Breast epithelium (tissue), 4 donors: ENCODE data around the gene TSHZ1. TPM values are rescaled to one million over a fixed set of nuclear protein-coding genes. Genes with fewer than 3 reads are reported as not detected.

Source experiments
- DNase-seq, 2 donors: peaks; one replicate each; pipeline ENCODE4 v3.0.0-alpha.2; 2019; ENCODE audit warnings: low spot score in 2 of 2
- H3K27ac ChIP-seq, 2 donors: fragments of 200-600 bp; sonication (generic) in 1 of 2; one replicate each; pipeline ENCODE4 v1.5.1; 2016 to 2019; ENCODE audit warnings: mild to moderate bottlenecking in 1 of 2
- H3K27me3 ChIP-seq, 2 donors: fragments of 200-600 bp; sonication (generic) in 1 of 2; one replicate each; pipeline versions ENCODE4 v1.5.1 to v1.6.0; 2017 to 2019; ENCODE audit warnings: control low read depth in 1 of 2, mild to moderate bottlenecking in 1 of 2
- H3K36me3 ChIP-seq: fragments of 200-600 bp; one replicate; pipeline ENCODE4 v1.5.1; 2019
- H3K4me1 ChIP-seq, 2 donors: fragments of 200-600 bp; sonication (generic); one replicate each; pipeline ENCODE4 v1.5.1; 2016 to 2019; ENCODE audit warnings: control low read depth in 1 of 2
- H3K4me3 ChIP-seq, 3 donors: fragments of 200-600 bp; sonication (generic); 1 replicate in 2 of 3; 2 replicates in 1 of 3; pipeline ENCODE4 v1.5.1; 2016 to 2019; ENCODE audit warnings: mild to moderate bottlenecking in 3 of 3, moderate library complexity in 2 of 3
- H3K9me3 ChIP-seq, 2 donors: fragments of 200-600 bp; sonication (generic) in 1 of 2; one replicate each; pipeline ENCODE4 v1.5.1; 2016 to 2019; ENCODE audit warnings: control low read depth in 1 of 2
- POLR2A ChIP-seq: fragments of 450-650 bp; IDR thresholded peaks from one replicate; pipeline ENCODE4 v1.6.1; 2016; ENCODE audit warnings: antibody characterized with exemption, mild to moderate bottlenecking, moderate library complexity
- POLR2AphosphoS5 ChIP-seq, 3 donors: sonication (generic); formaldehyde crosslinking; IDR thresholded peaks; one replicate each; pipeline ENCODE4 v1.6.1; 2017; ENCODE audit warnings: antibody characterized with exemption in 3 of 3
- intact Hi-C: fragments of 100-400 bp; cut with DNase I; formaldehyde crosslinking; loops from one replicate; pipeline ENCODE4 v1.15.1; 2023; ENCODE audit warnings: low total_unique reads
- total RNA-seq, 3 donors: library from RNA; depleted of rRNA; stranded (reverse); fragments of >200 nt; gene quantifications; one replicate each; pipeline ENCODE4 v1.1.0, GENCODE V29; 2016
- TF ChIP-seq, protein P1 (sequence below), 3 donors: fragments of 450-650 bp; IDR thresholded peaks; one replicate each; pipeline ENCODE4 v1.5.1; 2016 to 2017; ENCODE audit warnings: antibody characterized with exemption in 3 of 3, mild to moderate bottlenecking in 3 of 3, moderate library complexity in 3 of 3

TSHZ1 gene
- total RNA-seq, 3 donors from 2014 or later = 12.3 to 18.3 (median 16.4) TPM

DNA sequence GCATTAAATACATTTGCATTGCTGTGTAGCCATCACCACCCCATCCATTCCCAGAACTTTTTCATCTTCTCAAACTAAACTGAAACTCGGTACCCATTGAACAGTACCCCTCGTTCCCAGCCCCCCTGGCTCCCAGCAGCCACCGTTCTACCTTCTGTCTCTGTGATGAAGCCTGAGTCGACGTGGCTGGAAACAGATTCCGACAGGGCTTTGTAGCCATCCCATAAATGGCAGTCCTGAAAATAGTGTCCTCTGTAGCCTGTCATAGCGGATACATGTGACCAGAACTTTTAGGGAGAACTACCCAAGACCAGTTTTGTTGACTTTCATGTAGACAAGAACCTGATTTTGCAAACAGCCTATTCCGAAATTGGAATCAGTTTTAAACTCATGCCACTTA is 59.1 kb downstream of the TSHZ1 start:
- Histone ChIP-seq H3K27me3 (no peaks in the 10 kb centered on the region), H3K4me1 (no peaks in the 10 kb centered on the region), H3K9me3 (no peaks in the 10 kb centered on the region), H3K4me3 (no peak overlapping the region), H3K36me3 (no peaks in the 10 kb centered on the region), H3K27ac (no peak overlapping the region)
- intact Hi-C loops = no loop called here
- TF ChIP-seq POLR2A (no peak), POLR2AphosphoS5 (IDR thresholded peaks at IDR 0.05) (no peak)
- TF ChIP-seq, protein P1, sequence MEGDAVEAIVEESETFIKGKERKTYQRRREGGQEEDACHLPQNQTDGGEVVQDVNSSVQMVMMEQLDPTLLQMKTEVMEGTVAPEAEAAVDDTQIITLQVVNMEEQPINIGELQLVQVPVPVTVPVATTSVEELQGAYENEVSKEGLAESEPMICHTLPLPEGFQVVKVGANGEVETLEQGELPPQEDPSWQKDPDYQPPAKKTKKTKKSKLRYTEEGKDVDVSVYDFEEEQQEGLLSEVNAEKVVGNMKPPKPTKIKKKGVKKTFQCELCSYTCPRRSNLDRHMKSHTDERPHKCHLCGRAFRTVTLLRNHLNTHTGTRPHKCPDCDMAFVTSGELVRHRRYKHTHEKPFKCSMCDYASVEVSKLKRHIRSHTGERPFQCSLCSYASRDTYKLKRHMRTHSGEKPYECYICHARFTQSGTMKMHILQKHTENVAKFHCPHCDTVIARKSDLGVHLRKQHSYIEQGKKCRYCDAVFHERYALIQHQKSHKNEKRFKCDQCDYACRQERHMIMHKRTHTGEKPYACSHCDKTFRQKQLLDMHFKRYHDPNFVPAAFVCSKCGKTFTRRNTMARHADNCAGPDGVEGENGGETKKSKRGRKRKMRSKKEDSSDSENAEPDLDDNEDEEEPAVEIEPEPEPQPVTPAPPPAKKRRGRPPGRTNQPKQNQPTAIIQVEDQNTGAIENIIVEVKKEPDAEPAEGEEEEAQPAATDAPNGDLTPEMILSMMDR (IDR thresholded peaks at IDR 0.05) = no peak
- DNase-seq = no peak

DNA sequence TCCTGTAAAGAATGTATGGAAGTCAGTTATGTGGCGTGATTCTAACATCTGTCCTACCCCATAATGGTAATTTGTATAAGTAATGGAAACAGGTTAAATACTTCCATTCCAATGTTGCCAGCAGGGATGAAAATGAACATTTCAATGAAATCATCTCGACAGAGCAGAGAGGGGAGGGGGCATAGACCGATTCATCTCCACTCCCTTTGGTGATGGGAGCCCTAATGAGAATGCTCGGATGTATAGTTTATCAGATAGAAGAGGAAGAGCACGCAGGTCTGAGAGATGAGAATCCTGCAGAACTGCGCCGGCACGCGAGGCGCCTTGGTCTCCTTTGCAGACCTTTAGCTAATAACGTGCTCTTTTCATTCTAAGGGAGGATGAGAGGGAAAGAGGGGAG is 61.4 kb downstream of the TSHZ1 start:
- H3K27me3 ChIP-seq = no peaks in the 10 kb centered on the region
- intact Hi-C loops = no loop called here
- H3K4me1 ChIP-seq = no peaks in the 10 kb centered on the region
- H3K36me3 ChIP-seq = no peaks in the 10 kb centered on the region
- no peak overlapping the region for H3K4me3 ChIP-seq
- H3K27ac ChIP-seq = no peak overlapping the region
- TF ChIP-seq POLR2A = no peak
- TF ChIP-seq, protein P1 (IDR thresholded peaks at IDR 0.05) = no peak
- no peak for TF ChIP-seq POLR2AphosphoS5 (IDR thresholded peaks at IDR 0.05)
- H3K9me3 ChIP-seq = no peaks in the 10 kb centered on the region
- no peak for DNase-seq

DNA sequence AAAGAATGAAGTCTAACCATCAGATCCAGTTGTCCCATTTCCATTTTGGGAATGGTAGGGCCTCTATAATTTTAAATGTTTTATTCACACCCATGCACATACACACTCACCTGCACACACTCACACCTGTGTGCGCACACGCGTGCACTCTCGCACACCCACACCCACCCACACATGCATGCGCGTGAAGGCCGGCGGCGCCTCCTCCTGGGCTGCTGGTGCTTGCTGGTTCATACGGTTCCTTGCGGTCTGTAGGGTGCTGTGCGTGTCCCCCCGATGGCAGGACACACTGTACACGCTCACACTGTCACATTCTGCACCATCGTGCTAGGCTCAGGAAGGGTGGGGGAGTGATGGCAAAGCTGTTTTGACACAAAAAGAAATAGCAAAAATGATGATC is 63.2 kb downstream of the TSHZ1 start:
- no peak for DNase-seq
- no peaks in the 10 kb centered on the region for H3K36me3 ChIP-seq
- no peaks in the 10 kb centered on the region for H3K27me3 ChIP-seq
- TF ChIP-seq, protein P1 (IDR thresholded peaks at IDR 0.05) = no peak
- TF ChIP-seq POLR2AphosphoS5 (IDR thresholded peaks at IDR 0.05) = no peak
- TF ChIP-seq POLR2A = no peak
- H3K4me1 ChIP-seq = no peaks in the 10 kb centered on the region
- H3K27ac ChIP-seq = no peak overlapping the region
- intact Hi-C loops = no loop called here
- no peak overlapping the region for H3K4me3 ChIP-seq
- no peaks in the 10 kb centered on the region for H3K9me3 ChIP-seq

DNA sequence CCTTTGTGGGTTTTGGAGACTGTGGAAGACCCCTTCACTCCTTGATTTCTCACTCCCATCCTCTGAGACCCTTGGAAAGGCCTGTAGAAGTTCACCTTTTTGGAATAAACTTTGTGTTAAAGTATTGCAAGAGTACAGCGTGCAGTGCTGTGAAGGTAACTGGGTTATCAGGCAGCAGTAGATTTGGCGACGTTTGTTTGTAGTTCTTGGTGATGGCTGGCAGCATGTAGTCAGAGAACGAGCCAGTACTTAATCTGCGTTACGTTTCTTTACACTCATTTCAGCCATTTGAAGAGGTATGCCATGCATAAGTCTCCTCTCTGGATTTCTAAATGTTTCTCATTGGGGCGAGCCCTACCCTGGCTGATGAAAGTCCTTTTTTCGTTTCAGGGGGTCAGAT is 64.6 kb downstream of the TSHZ1 start:
- intact Hi-C loops = no loop called here

DNA sequence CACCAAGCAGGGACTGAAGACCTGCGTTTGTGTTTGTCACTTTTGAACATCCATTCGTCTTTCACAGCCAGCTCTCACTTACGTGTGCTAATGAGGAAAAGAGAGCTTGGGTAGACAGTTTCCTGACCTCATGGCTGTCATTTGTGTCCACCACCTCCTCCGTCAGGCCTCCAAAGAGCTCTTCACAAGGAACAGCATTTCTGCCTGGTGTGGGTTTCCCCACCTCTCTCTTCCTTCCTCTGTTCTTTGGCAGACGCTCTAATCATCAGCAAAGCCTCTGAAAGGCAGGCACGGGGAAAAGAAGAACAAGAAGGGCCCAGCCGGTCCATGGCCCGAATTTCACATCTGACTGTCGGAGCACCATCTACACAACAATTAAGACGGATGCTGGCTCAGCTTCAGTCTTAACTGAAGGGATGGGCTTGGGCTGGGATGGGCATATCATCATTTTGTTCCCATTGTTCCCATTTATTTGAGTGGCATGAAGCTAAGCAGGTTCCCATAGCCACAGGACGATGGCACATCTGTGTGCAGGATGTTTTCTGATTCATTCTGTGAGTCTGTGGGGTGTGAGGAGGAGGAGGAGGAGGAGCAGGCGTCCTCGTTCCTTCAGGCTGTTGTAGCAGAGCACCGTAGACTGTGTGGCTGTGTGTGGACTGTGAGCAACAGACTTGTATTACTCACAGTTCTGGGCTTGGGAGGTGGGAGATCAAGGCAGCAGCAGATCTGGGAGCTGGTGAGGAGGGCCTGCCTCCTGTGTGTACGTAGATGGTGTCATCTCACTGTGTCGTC is 66.4 kb downstream of the TSHZ1 start:
- Histone ChIP-seq H3K9me3 (no peaks in the 10 kb centered on the region), H3K4me3 (no peak overlapping the region), H3K36me3 (no peaks in the 10 kb centered on the region), H3K27me3 (no peaks in the 10 kb centered on the region), H3K27ac (no peak overlapping the region), H3K4me1 (no peaks in the 10 kb centered on the region)
- no peak for DNase-seq
- no peak for TF ChIP-seq POLR2A
- TF ChIP-seq, protein P1 (IDR thresholded peaks at IDR 0.05) = no peak
- TF ChIP-seq POLR2AphosphoS5 (IDR thresholded peaks at IDR 0.05) = no peak
- intact Hi-C loops = no loop called here

More for the DNA sequence above, 64.6 kb downstream of the TSHZ1 start:
- no peak overlapping the region for H3K27ac ChIP-seq
- H3K4me1 ChIP-seq = no peaks in the 10 kb centered on the region
- no peaks in the 10 kb centered on the region for H3K27me3 ChIP-seq
- H3K36me3 ChIP-seq = no peaks in the 10 kb centered on the region
- no peaks in the 10 kb centered on the region for H3K9me3 ChIP-seq
- TF ChIP-seq POLR2A = no peak
- TF ChIP-seq POLR2AphosphoS5 (IDR thresholded peaks at IDR 0.05) = no peak
- TF ChIP-seq, protein P1 (IDR thresholded peaks at IDR 0.05) = no peak
- H3K4me3 ChIP-seq = no peak overlapping the region
- DNase-seq = no peak
